Endodermal cell (in vitro differentiated cells): ENCODE results near the gene FOXR1. TPM values are rescaled to one million over a fixed set of nuclear protein-coding genes. Genes with fewer than 3 reads are reported as not detected.
A peak's percentile ranks its signal among the peaks of the same experiment; 100 is the strongest.
"Not testable (repeated sequence)": the region's sequence is repeated elsewhere in the genome, so short reads cannot be mapped to it uniquely, and the experiment has no call there.

ENCODE experiments used
- DNase-seq: peaks from one replicate; pipeline ENCODE4 v3.0.0-alpha.2; 2017
- H3K27ac ChIP-seq: 2 replicates; pipeline ENCODE4 v1.5.1; 2013; ENCODE audit warnings: mild to moderate bottlenecking, low read depth, low read length, moderate library complexity
- H3K27me3 ChIP-seq: 2 replicates; pipeline ENCODE4 v1.6.1; 2013; ENCODE audit warnings: mild to moderate bottlenecking, low read length, moderate library complexity; ENCODE audit not compliant: insufficient read depth, control insufficient read depth, poor library complexity, severe bottlenecking
- H3K36me3 ChIP-seq: 2 replicates; pipeline ENCODE4 v1.7.0; 2013; ENCODE audit warnings: mild to moderate bottlenecking, low read length, moderate library complexity; ENCODE audit not compliant: control insufficient read depth, insufficient read depth
- H3K4me1 ChIP-seq: one replicate; pipeline ENCODE4 v1.7.0; 2013; ENCODE audit warnings: low read length; ENCODE audit not compliant: control insufficient read depth, insufficient read depth
- H3K4me3 ChIP-seq: 2 replicates; pipeline ENCODE4 v1.5.1; 2013; ENCODE audit warnings: mild to moderate bottlenecking, low read length, moderate library complexity
- H3K9ac ChIP-seq: 2 replicates; pipeline ENCODE4 v1.6.1; 2013; ENCODE audit warnings: mild to moderate bottlenecking, low read length, moderate library complexity; ENCODE audit not compliant: poor library complexity, severe bottlenecking; ENCODE audit errors: extremely low read depth
- H3K9me3 ChIP-seq: 2 replicates; pipeline ENCODE4 v1.6.1; 2013; ENCODE audit warnings: mild to moderate bottlenecking, low read length, moderate library complexity; ENCODE audit not compliant: control insufficient read depth
- H3K27ac Mint-ChIP-seq: 2 replicates; pipeline ENCODE4 v1.8.0; 2020; ENCODE audit warnings: mixed read lengths
- H3K27me3 Mint-ChIP-seq: 2 replicates; pipeline ENCODE4 v1.8.0; 2021; ENCODE audit warnings: mild to moderate bottlenecking, mixed read lengths; ENCODE audit not compliant: insufficient read depth
- H3K36me3 Mint-ChIP-seq: 2 replicates; pipeline ENCODE4 v1.8.0; 2020; ENCODE audit warnings: low read depth, mixed read lengths
- H3K4me1 Mint-ChIP-seq: 2 replicates; pipeline ENCODE4 v1.8.0; 2020; ENCODE audit warnings: mixed read lengths
- H3K4me3 Mint-ChIP-seq: 2 replicates; pipeline ENCODE4 v1.8.0; 2020; ENCODE audit warnings: mild to moderate bottlenecking, moderate library complexity, mixed read lengths
- H3K9me3 Mint-ChIP-seq: 2 replicates; pipeline ENCODE4 v1.8.0; 2020; ENCODE audit warnings: mild to moderate bottlenecking, mixed read lengths
- CTCF ChIP-seq: fragments of 200-600 bp; sonication (generic); conservative IDR thresholded peaks from 2 replicates; pipeline ENCODE4 v1.5.0; 2021; ENCODE audit warnings: antibody characterized with exemption, mild to moderate bottlenecking
- WGBS, 2 experiments: methylation state at CpG; one replicate each; pipeline versions ENCODE4 v1.1.5 to v1.1.7; 2013; ENCODE audit warnings: missing lambda C conversion rate in 2 of 2, mixed read lengths in 1 of 2; ENCODE audit not compliant: insufficient coverage in 1 of 2, insufficient read length in 1 of 2; 5-methylcytosine and 5-hydroxymethylcytosine counted together
- total RNA-seq, 2 donors: library from RNA; stranded (reverse); fragmentation: NEBNext Ultra II Directional in 1 of 2; extraction: Animal tissue kit (Norgen Biotek cat#: 25700) in 1 of 2; gene quantifications; 2 replicates in 1 of 2; 3 replicates in 1 of 2; pipeline ENCODE4 v1.2.1, GENCODE V29; 2021

FOXR1 gene
- total RNA-seq, 2 donors from 2014 or later, result not detected

GRCh38 chr11:118980191-118980881, 8.8 kb downstream of the FOXR1 start:
- WGBS, 2 experiments, result 63 to 70% methylated on average over 14 to 21 of the region's 21 CpGs
- Histone ChIP-seq H3K9me3 (no peaks in the 10 kb centered on the region), H3K27ac (no peak overlapping the region), H3K36me3 (no peaks in the 10 kb centered on the region), H3K4me1 (no peaks in the 10 kb centered on the region), H3K4me3 (no peak overlapping the region), H3K27me3 (no peaks in the 10 kb centered on the region), H3K9ac (no peak overlapping the region)
- no peak for TF ChIP-seq CTCF
- H3K36me3 Mint-ChIP-seq, result no peaks in the 10 kb centered on the region
- no peak overlapping the region for H3K27ac Mint-ChIP-seq
- peaks cover 7% of the 10 kb centered on the region for H3K27me3 Mint-ChIP-seq
- H3K9me3 Mint-ChIP-seq, result no peaks in the 10 kb centered on the region
- H3K4me1 Mint-ChIP-seq, result peaks cover 8% of the 10 kb centered on the region
- peak overlapping the region; percentile 34 for H3K4me3 Mint-ChIP-seq
- peak; percentile 79 for DNase-seq

GRCh38 chr11:118984337-118984736, 12.8 kb downstream of the FOXR1 start:
- not testable (repeated sequence) for H3K27me3 Mint-ChIP-seq, H3K9ac ChIP-seq, H3K36me3 ChIP-seq, H3K36me3 Mint-ChIP-seq, H3K9me3 Mint-ChIP-seq, H3K4me1 ChIP-seq, H3K27ac Mint-ChIP-seq, DNase-seq, H3K4me3 Mint-ChIP-seq, H3K27me3 ChIP-seq, H3K27ac ChIP-seq, H3K9me3 ChIP-seq, H3K4me3 ChIP-seq, H3K4me1 Mint-ChIP-seq
- 80 to 86% methylated on average over 8 of the region's 8 CpGs for WGBS, 2 experiments

GRCh38 chr11:118984825-118985224, 13.3 kb downstream of the FOXR1 start:
- no peaks in the 10 kb centered on the region for H3K27me3 ChIP-seq
- Mint-ChIP-seq H3K4me1 (peaks cover 8% of the 10 kb centered on the region), H3K36me3 (no peaks in the 10 kb centered on the region), H3K4me3 (no peak overlapping the region), H3K27ac (no peak overlapping the region), H3K27me3 (peaks cover 2% of the 10 kb centered on the region), H3K9me3 (no peaks in the 10 kb centered on the region)
- no peak overlapping the region for H3K4me3 ChIP-seq
- DNase-seq, result no peak
- H3K27ac ChIP-seq, result no peak overlapping the region
- H3K4me1 ChIP-seq, result no peaks in the 10 kb centered on the region
- TF ChIP-seq CTCF, result no peak
- 83 to 93% methylated on average over 2 of the region's 2 CpGs for WGBS, 2 experiments
- H3K36me3 ChIP-seq, result no peaks in the 10 kb centered on the region
- H3K9me3 ChIP-seq, result no peaks in the 10 kb centered on the region
- no peak overlapping the region for H3K9ac ChIP-seq

GRCh38 chr11:118988280-118988679, 16.7 kb downstream of the FOXR1 start:
- H3K27ac ChIP-seq, result no peak overlapping the region
- H3K4me3 ChIP-seq, result no peak overlapping the region
- no peaks in the 10 kb centered on the region for H3K27me3 Mint-ChIP-seq
- H3K9ac ChIP-seq, result no peak overlapping the region
- no peak overlapping the region for H3K4me3 Mint-ChIP-seq
- no peak for DNase-seq
- no peak overlapping the region for H3K27ac Mint-ChIP-seq
- peaks cover 23% of the 10 kb centered on the region for H3K9me3 Mint-ChIP-seq
- H3K4me1 Mint-ChIP-seq, result no peaks in the 10 kb centered on the region
- peaks cover under 1% of the 10 kb centered on the region for H3K36me3 ChIP-seq
- WGBS, 2 experiments, result 88 to 92% methylated on average over 5 of the region's 5 CpGs
- peaks cover 5% of the 10 kb centered on the region for H3K9me3 ChIP-seq
- H3K36me3 Mint-ChIP-seq, result peaks cover 15% of the 10 kb centered on the region
- H3K27me3 ChIP-seq, result no peaks in the 10 kb centered on the region
- H3K4me1 ChIP-seq, result no peaks in the 10 kb centered on the region
- TF ChIP-seq CTCF, result no peak

GRCh38 chr11:118991486-118992038, 20.0 kb downstream of the FOXR1 start:
- H3K27me3 ChIP-seq, H3K4me1 ChIP-seq, H3K9ac ChIP-seq, H3K36me3 ChIP-seq, H3K4me1 Mint-ChIP-seq, H3K9me3 ChIP-seq, H3K27me3 Mint-ChIP-seq, DNase-seq, H3K27ac ChIP-seq, H3K27ac Mint-ChIP-seq, H3K4me3 Mint-ChIP-seq, H3K4me3 ChIP-seq: not testable (repeated sequence)
- Mint-ChIP-seq H3K36me3 (peaks cover 24% of the 10 kb centered on the region), H3K9me3 (peaks cover 26% of the 10 kb centered on the region)
- WGBS, 2 experiments, result 80 to 97% methylated on average over 6 to 36 of the region's 44 CpGs
